ENCODE results near the gene RAMAC.
"Not testable (repeated sequence)": the region's sequence is repeated elsewhere in the genome, so short reads cannot be mapped to it uniquely, and the experiment has no call there.

RAMAC gene

GRCh38 chr15:82969353-82969752 is 16.7 kb upstream of the RAMAC start:
- no peak for DNase-seq

- no peak for DNase-seq
Observed at GRCh38 chr15:82970078-82970686, 15.8 kb upstream of the RAMAC start.

- no peak for DNase-seq
Observed at GRCh38 chr15:82970696-82971095, 15.3 kb upstream of the RAMAC start.

GRCh38 chr15:82971218-82971984 is 14.6 kb upstream of the RAMAC start:
- no peak for DNase-seq

GRCh38 chr15:82972990-82973389 is 13.0 kb upstream of the RAMAC start:
- DNase-seq = no peak

GRCh38 chr15:82977076-82977475 is 8.9 kb upstream of the RAMAC start:
- DNase-seq = no peak

- DNase-seq = no peak
Observed at GRCh38 chr15:82978438-82978837, 7.6 kb upstream of the RAMAC start.

GRCh38 chr15:82979726-82980125 is 6.3 kb upstream of the RAMAC start:
- DNase-seq = no peak

- DNase-seq = no peak
Observed at GRCh38 chr15:82980981-82981380, 5.0 kb upstream of the RAMAC start.

- DNase-seq = peak; percentile 9
Observed at GRCh38 chr15:82986442-82986780, 401 bp downstream of the RAMAC start.

GRCh38 chr15:82992436-82992998 is 6.5 kb downstream of the RAMAC start:
- no peak for DNase-seq

GRCh38 chr15:82993144-82993543 is 7.1 kb downstream of the RAMAC start:
- DNase-seq = no peak

GRCh38 chr15:82995076-82995475 is 9.1 kb downstream of the RAMAC start:
- no peak for DNase-seq

- no peak for DNase-seq
Observed at GRCh38 chr15:82995938-82996337, 9.9 kb downstream of the RAMAC start.

- no peak for DNase-seq
Observed at GRCh38 chr15:82999426-82999825, 13.4 kb downstream of the RAMAC start.

- peak; percentile 61 for DNase-seq
Observed at GRCh38 chr15:82999905-83000671, 14.1 kb downstream of the RAMAC start.

GRCh38 chr15:83000672-83001031 is 14.6 kb downstream of the RAMAC start:
- DNase-seq = not testable (repeated sequence)

GRCh38 chr15:83010709-83011270 is 24.8 kb downstream of the RAMAC start:
- peak; percentile 81 for DNase-seq

GRCh38 chr15:83011271-83012075 is 25.5 kb downstream of the RAMAC start, which contains the start of gene C15orf40:
C15orf40 (minus strand) TSS chr15:83011639; CDS start chr15:83011607, 32 bp downstream.
- DNase-seq = peak; percentile 93

- DNase-seq = no peak
Observed at GRCh38 chr15:83012076-83012426, 26.0 kb downstream of the RAMAC start.

- no peak for DNase-seq
Observed at GRCh38 chr15:83012636-83013035, 26.6 kb downstream of the RAMAC start.

- no peak for DNase-seq
Observed at GRCh38 chr15:83014205-83014653, 28.2 kb downstream of the RAMAC start.

Measured in CD4-positive, alpha-beta T cell treated with Interleukin-4 for 4 hours (primary cell).